RPMI7951 (cell line): ENCODE measurements around the gene GLB1L2. TPM values are rescaled to one million over a fixed set of nuclear protein-coding genes. Genes with fewer than 3 reads are reported as not detected.

Experiments
- DNase-seq: peaks from one replicate; pipeline ENCODE4 v3.0.0-alpha.2; 2012; ENCODE audit warnings: low read depth
- total RNA-seq: library from RNA; depleted of rRNA; stranded (reverse); fragments of >200 nt; shearing (Covaris generic); gene quantifications from 2 replicates; pipeline ENCODE4 v1.2.3, GENCODE V29; 2014

Gene GLB1L2
- total RNA-seq, 1 experiment from 2014 or later, result 0.24 TPM

- no peak for DNase-seq
These were observed 74.7 kb downstream of the GLB1L2 start for GRCh38 chr11:134406264-134407185.

GRCh38 chr11:134407321-134407828, 75.6 kb downstream of the GLB1L2 start:
- DNase-seq, result no peak

GRCh38 chr11:134407923-134408322, 76.1 kb downstream of the GLB1L2 start:
- no peak for DNase-seq

GRCh38 chr11:134409552-134410429, 78.0 kb downstream of the GLB1L2 start:
- DNase-seq, result no peak

DNA sequence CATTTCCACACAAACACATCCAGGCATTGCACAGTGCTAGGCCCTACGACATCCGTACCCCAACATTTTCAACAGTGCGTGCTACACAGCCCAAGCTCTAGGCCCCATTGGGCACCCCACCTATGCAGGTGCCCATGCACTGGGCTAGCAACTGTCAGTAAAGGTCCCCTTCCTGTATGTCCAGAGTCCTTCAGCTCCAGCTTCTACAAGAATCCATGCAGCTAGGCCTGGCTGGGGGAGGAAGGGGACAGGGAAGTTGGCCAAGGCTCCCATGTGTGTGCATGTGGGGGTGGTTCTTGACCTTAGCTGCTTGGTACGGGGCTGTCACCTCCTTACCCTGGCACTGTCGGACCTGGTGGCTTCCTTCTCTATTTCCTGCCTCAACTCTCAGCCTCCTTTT, 79.0 kb downstream of the GLB1L2 start:
- no peak for DNase-seq

GRCh38 chr11:134412203-134413042, 80.6 kb downstream of the GLB1L2 start, which contains the start of gene B3GAT1:
Gene B3GAT1 (minus strand): TSS chr11:134412242. CDS start chr11:134387659, 24,583 bp downstream.
- no peak for DNase-seq

- DNase-seq, result no peak
These were observed 81.4 kb downstream of the GLB1L2 start for GRCh38 chr11:134413043-134413825.

GRCh38 chr11:134413826-134414731, 82.3 kb downstream of the GLB1L2 start:
- no peak for DNase-seq

DNA sequence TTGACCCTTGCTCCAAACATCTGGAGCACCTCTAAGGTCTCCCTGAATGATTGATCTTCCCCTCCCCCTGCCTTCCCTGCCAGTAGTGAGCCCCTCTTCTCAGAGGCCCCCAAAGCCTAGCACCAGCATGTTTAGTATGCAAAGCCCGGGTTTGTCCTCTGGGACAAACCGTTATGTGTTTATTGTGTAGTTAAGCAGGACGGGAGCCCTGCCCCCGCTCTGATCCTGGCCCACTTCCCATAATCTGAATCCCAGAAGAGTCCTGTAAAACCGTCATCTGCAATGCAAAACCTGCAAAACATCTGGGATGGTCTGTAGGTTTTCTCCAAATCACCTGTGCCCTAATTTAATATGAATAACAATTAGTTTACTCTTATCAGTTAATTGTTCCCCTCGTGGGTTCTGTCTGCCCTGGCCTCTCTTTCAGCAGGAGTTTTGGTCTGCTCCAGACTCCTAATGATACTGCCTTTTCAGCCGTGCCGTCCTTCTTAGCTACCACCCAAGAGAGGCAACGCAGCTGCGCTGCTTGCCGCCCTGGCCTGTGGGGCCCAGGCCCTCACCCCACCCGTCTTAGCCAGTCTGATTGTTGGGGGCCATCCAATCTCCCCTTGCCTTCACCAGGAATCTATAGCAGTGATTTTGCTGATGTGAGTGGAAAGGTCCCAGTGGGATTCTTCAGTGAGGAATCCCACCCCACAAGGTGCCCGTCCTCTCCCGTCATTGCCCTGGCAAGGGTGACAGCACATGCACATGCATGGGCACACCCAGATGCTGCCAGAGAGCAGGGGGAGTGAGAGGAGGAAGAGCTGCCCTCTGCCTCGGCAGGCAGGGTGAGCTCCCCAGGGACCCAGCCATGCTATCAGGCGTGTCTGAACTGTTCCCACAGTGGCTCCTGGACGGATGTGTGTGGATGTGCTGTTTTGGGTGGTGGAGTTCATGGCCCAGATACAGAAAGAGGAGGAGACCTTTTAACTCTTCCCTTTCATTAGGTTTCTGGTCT, 83.3 kb downstream of the GLB1L2 start:
- no peak for DNase-seq

DNA sequence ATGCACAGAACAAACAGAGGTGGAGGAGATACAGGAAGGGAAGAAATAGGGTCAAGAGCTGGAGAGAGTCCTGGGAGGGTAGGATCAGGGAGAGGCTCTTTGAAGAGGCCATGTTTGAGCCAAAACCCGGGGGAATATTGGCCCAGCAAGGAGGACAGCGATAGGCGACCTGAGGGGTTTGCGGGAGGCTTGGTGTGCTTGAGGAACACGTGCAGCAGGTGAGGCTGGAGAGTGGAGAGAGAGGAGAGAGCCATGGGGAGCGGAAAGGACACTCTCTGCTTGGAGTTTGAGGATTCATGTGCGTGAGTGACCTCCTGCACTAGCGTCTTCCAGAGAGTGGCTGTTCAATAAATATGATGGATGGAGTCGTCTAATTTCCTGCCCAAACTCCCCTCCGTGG, 84.9 kb downstream of the GLB1L2 start:
- no peak for DNase-seq

DNA sequence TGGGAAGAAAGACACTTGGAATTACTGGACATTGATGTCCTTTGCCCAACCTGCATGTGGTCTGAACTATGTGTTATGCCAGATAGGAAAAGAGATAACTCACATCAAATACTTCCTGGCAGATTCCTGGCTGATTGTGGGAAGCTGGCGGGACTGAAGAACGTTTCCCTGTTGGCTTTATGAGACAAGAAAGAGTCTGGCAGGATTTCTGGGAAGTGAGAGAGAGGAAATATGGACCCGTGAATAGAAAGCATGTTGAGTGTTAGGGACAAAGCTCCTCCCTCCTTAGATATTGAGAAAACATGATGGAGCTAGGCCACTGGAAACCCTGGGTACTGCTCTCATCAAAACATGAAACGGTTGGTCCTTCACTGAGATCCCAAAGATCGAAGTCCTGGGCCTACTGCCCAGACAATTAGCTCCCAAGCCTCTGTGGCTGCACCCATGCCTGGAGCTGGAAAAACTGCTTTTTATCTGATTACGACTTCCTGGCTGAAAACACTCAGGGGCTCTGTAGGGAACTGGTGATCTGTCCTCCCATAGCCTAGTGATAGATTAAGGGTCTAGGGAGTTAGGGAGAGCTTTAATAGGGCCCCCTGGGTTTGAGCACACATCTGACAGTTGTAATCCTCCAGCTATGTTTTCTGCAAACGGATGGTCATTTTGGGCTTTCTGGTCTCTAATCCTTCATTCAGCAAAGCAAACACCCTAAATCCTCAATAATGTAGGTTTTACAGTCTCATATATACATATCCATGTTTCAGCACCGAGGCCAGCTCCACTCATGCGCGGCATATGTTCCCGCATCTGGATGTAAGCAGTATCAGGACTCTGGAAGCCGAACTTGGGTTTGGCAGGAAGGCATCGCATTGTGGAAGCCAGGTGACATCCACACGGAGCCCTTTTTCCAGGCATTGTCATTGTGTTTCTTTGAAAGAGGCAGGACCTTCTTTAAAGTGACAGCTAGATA, 86.4 kb downstream of the GLB1L2 start:
- peak; percentile 10 for DNase-seq

- DNase-seq, result no peak
These were observed 91.3 kb downstream of the GLB1L2 start for GRCh38 chr11:134423106-134423505.

- DNase-seq, result no peak
These were observed 93.6 kb downstream of the GLB1L2 start for GRCh38 chr11:134425413-134425812.
